B cell (primary cell): ENCODE results near the gene DSCAML1.

Experiments used
- EZH2 ChIP-seq: IDR thresholded peaks from 2 replicates; pipeline ENCODE4 v1.6.1; 2012; ENCODE audit warnings: borderline replicate concordance, low read depth, mild to moderate bottlenecking, moderate library complexity, low read length; ENCODE audit not compliant: insufficient read depth, poor library complexity, severe bottlenecking
- TF ChIP-seq, protein P1 (sequence below): fragments of 200-600 bp; IDR thresholded peaks from one replicate; pipeline ENCODE4 v1.8.0; 2022; ENCODE audit warnings: antibody characterized with exemption, mild to moderate bottlenecking

DNA sequence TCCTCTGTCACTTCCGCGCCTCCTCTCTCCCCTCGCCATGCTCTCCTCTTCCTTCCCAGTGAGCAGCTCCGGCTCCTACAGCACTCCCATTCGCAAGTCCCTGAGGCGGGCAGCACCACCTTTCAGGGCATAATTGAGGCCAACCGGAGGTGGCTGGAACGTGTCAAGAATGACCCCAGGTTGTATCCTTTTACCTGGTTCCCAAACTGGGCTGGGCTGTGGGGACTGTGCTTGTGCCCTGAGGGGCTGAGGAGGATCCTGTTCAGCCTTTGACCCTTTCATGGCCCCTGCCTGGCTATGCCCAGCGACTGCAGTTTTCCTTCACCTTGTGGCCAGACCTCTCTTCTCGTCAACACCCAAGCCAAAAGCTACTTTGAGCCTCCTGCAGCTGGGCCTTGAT, 385.3 kb downstream of the DSCAML1 start:
- TF ChIP-seq, protein P1, sequence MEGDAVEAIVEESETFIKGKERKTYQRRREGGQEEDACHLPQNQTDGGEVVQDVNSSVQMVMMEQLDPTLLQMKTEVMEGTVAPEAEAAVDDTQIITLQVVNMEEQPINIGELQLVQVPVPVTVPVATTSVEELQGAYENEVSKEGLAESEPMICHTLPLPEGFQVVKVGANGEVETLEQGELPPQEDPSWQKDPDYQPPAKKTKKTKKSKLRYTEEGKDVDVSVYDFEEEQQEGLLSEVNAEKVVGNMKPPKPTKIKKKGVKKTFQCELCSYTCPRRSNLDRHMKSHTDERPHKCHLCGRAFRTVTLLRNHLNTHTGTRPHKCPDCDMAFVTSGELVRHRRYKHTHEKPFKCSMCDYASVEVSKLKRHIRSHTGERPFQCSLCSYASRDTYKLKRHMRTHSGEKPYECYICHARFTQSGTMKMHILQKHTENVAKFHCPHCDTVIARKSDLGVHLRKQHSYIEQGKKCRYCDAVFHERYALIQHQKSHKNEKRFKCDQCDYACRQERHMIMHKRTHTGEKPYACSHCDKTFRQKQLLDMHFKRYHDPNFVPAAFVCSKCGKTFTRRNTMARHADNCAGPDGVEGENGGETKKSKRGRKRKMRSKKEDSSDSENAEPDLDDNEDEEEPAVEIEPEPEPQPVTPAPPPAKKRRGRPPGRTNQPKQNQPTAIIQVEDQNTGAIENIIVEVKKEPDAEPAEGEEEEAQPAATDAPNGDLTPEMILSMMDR, result no peak
- TF ChIP-seq EZH2, result no peak
